HG03139 (cell line): ENCODE results near the gene MAST3.
"Not testable (repeated sequence)": the region's sequence is repeated elsewhere in the genome, so short reads cannot be mapped to it uniquely, and the experiment has no call there.

Experiments
- ATAC-seq: cut with Tn5 transposase; IDR thresholded peaks from one replicate; pipeline ENCODE4 v1.9.1; 2021; ENCODE audit not compliant: unreplicated experiment

Gene MAST3

DNA sequence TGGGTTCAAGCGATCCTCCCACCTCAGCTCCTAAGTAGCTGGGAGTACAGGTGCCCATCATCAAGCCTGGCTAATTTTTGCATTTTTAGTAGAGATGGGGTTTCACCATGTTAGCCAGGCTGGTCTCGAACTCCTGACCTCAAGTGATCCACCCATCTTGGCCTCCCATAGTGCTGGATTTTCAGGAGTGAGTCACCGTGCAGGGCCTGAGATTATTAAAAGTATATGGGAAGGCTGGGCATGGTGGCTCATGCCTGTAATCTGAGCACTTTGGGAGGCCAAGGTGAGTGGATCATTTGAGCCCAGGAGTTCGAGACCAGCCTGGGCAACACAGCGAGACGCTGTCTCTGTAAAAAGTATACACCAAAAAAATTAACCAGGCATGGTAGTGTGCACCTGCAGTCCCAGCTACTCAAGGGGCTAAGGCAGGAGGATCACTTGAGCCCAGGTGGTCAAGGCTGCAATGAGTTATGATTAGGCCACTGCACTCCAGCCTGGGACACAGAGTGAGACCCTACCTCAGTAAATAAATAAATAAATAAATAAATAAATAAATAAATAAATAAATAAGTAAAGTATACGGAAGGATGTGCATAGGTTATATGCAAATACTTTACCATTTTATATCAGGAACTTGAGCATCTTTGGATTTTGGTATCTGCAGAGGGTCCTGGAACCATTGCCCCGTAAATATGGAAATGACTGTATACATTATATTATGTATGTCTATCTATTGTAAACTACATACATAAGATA is 11.7 kb upstream of the MAST3 start:
- ATAC-seq: no peak

DNA sequence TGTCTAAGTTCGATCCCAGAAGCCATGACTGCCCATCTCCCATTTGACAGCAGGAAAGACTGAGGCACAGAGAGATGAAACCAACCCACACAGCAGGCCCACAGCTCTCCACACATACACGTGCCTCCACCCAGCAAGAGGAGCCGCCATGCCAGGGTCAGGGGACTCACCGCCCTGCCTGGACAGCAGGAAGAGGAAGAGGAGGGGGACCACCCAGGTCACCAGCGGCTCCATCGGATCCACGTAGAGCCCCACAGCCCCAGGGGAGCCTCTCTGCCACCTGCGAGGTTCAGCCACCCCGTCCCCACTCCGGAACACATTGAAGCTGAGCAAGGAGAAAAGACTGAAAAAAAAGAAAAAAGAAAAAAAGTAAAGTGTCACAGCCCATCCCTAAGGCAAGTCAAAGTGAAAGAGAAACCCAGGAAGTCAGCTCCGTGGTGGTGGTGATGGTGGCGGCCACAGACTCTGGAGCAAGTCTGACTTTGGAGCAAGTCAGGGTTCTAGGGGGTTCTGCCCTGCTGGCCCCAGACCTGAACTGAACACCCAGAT is 10.9 kb upstream of the MAST3 start, which contains the start of gene IL12RB1:
IL12RB1 (minus strand) TSS at position 345 of the 549 bp plus-strand sequence; CDS start at position 234, 111 bp downstream.
- ATAC-seq: no peak

DNA sequence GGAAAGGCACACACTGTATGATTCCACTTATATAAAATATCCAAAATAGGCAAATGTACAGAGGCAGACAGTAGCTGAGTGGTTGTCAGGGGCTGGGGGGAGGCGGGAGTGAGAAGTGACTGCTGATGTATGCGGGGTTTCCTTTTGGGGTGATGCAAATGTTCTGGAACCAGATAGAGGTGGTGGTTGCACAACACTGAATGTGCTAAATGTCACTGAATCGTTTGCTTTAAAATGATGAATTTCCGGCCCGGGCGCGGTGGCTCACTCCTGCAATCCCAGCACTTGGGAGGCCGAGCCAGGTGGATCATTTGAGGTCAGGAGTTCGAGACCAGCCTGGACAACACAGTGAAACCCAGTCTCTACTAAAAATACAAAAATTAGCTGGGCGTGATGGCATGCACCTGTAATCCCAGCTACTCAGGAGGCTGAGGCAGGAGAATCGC is 8.5 kb upstream of the MAST3 start:
- not testable (repeated sequence) for ATAC-seq

DNA sequence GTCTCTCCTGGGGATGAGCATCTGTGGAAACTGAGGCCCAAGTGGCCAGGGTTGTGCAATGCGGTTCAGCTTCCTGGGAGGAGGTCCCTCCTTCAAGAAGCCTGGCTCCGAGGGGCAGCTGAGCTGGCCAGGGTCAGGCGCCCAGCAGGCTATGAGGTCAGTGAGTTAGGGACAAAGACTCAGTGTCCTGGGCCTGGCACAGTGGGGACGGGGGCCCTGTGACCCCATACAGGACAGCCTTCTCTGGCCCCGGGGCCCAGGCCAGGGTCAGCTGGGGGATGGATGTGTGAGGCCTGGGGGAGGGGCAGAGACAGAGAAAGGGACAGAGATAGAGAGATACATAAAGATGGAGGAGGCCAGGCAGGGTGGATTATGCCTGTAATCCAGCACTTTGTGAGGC is 7.9 kb upstream of the MAST3 start:
- no peak for ATAC-seq

DNA sequence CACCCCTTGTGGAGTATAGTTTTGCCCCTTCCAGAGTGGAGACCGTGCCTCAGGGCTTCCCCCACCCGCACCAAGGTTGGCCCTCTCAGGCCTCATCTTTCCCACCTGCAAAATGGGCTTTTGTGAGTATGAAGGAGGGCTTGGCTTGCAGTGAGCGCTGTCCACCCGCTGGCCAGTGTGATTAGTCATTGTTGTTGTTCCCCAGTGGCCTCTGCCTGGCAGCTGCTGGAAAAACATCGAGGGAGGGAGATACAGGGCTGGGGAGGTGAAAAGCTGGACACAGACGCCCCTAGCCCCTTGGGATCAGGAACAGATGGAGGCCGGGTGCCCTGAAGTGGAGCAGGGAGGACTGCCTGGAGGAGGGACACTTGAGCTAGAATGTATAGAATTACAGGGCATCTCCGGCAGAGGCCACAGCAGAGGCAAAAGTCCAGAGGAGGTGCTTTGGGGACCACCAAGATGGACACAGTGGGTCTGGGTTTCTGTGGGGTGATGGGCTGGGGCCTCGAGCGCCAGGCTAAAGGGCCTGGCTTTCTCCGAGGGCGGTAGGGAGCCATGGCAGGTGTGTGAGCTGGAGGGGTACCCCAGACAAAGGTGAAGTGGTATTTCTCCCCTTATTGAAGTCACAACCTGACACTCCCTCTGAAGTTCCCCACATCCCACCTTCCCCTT is 6.9 kb upstream of the MAST3 start:
- ATAC-seq: no peak

DNA sequence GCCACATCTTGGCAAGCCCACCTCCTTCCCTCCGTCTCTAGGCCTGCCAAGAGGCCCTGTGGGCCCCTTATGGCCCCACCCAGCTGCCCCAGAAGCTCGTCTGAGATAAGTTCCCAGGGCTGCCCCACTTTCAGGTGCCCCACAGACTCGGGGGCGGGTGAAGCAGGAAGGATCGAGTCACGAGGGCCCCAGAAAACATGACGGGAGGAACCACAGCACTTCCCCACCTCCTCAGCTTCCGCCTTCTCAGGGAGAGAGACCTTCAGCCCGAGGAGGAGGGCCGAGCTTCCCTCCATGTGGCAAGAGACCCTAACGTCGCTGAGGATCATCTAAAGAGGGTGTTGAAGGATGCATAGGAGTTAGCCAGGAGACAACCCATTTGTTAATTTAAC is 6.4 kb upstream of the MAST3 start:
- ATAC-seq: no peak

DNA sequence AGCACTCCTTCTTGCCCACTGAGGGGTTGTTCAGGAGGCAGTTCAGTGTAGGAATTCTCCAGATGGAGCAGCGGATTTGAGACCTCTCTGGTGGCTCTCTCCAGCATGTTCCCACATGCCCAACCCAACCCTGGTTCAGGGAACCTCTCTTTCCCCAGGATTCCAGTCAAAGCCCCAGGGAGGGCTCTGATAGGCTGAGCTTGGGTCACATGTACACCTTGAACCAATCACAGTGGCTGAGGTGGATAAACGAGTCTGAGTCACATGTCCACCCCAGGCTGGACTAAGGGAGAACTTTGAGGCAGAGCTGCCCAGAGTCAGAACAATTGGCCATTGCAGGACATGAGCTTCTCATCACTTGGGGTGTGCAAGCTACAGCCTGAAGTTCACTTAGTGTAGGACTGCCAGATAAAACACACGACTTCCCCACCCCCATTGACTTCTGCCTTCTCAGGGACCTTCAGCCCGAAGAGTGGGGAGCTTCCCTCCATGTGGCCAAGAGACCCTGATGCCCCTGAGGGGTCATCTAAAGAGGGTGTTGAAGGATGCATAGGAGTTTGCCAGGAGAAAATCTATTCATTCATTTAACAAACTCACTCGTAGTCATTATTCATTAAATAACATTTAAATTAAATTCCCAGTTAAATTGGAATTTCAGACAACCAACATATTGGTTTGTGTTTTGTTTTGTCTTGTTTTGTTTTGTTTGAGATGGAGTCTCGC is 4.0 kb upstream of the MAST3 start:
- no peak for ATAC-seq

DNA sequence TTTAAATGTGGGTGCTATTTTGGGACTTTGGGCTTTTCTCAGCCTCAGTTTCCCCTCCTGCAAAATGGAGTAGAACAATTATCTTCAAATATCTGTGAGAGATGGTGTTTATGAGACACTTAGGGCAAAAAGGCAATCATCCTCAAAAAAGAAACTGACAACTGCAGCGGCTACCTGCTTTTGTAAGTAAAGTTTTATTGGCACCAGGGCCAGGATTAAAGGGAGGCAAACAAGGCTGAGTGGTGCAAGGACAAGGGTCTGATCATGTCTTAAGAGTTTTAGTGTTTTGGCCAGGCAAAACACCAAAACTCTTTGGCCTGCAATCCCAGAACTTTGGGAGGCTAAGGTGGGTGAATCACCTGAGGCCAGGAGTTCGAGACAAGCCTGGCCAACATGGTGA is 1.3 kb upstream of the MAST3 start:
- no peak for ATAC-seq

DNA sequence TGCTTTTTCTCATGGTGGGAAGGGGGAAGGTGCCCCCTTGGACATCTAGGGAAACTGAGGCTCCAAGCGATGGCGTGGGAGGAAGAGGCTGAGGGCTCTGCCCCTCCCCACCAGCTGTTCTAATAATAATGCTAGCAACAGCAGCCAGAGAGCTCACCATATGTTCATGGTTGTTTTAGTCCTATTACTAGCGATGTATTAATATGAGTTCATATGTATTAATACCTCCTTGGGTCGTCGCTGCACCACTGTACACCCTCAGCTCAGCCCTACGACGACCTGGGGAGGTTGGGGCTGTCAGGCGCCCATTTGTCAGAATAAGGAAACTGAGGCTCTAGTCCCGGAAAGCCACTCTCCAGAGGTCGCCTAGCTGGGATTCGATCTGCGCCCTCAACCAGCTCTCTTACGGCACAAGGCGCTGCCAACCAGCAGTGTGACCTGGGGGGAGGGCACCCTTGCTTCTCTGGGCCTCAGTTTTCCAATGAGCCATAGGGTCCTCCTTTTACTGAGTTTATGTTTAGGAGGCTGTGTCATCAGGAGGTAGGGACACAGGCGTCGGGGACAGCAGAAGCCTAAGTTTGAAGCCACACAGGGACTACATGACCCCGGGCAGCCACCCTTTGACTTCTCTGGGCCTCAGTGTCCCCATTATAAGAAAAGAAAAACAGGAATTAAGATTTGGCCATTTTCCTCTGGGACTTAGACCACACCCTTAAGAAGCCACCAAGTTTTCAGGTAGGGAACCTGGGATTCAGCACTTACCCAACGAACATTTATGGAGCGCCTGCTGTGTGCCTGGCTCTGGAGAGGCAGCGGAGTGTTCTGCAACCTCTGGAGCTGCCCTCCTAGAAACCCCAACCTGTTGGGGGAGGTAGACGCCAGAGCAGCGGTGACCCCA is 664 bp downstream of the MAST3 start:
- no peak for ATAC-seq

DNA sequence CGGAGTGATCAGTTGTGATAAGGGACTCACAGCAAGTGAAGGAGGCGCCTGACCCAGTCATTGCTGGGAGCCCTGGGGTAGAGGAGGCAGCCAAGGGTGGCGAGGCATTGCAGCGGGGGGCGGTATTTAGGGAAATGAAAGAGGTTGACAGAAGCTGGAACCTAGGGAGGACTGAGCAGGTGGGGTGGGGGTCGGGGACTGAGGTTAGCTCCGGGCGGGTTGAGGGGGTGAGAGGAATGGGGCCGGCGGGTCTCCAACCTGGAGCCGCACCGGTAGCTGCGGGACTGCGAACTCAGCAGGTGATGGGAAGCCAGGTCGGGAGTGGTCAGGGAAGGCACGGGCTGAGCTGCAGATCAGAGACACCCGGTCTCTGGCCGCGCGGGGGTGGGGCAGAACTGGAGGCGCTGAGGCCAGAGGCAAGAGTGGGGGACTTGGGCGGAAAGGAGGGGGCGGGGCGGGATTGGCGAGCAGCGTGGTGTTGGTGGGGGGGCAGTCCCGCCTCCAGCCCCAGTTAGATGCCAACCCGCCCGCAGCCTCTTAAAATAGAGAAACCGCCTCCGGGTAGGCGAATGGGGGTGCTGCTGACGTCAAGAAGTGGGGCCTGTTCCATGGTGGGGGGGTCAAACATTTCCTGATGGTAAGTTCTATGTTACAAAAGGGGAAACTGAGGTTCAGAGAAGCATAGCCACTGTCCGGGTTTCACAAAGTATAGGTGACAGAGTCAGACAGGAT is 1.5 kb downstream of the MAST3 start:
- ATAC-seq: peak; percentile 43

DNA sequence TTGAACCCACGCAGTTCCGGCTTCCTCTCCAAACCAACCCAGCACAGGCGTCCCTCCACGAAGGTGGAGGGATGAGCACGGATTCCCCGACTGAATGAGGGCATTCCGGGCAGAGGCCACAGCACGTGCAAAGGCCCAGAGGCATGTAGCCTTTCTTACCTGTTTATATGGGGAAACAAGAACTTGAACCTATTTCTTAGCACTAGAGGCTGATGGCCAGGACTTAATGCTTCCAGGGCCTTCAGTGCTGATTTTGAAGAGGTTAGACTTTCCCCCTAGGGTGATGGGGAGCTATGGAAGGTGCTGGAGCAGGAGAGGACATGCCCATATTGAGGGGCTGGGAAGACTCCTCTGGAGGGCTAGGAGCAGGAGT is 2.0 kb downstream of the MAST3 start:
- no peak for ATAC-seq

DNA sequence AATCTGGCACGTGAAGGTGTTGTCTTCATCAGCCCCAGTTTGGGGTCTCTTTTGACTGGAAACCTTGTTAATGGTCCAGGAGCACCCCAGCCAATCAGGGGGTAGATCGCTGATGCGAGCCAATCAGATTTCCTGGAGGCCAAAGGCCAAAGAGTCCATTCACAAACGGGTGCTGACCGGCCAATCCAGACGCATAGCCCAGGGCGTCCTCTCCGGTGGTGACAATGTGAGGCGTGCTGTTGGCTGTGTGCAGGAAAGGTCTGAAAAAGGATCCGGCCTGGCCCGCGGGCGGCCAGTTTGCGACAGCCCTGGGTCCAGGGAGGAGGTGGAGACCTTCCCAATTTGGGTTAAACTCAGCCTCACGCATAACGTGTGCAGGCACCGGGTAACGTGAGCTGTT is 3.1 kb downstream of the MAST3 start:
- ATAC-seq: no peak

DNA sequence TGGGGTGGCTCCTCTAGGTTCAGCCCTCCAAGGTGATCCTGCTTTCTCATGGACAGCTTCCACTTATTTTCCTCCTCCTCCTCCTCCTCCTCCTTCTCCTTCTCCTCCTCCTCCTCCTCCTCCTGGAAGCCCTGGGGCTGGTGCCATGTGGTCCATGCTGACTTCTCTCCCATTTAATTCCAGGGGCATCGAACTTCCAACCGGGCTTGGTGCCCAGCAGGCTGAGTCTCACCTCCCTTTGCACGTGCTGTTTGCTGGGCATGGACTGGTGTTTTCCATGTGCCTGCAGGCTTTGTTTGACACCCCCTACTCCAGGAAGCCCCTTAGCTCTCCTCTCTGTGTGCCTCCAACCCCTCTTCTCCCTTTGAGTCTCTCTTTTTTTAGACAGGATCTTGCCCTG is 3.7 kb downstream of the MAST3 start:
- no peak for ATAC-seq

DNA sequence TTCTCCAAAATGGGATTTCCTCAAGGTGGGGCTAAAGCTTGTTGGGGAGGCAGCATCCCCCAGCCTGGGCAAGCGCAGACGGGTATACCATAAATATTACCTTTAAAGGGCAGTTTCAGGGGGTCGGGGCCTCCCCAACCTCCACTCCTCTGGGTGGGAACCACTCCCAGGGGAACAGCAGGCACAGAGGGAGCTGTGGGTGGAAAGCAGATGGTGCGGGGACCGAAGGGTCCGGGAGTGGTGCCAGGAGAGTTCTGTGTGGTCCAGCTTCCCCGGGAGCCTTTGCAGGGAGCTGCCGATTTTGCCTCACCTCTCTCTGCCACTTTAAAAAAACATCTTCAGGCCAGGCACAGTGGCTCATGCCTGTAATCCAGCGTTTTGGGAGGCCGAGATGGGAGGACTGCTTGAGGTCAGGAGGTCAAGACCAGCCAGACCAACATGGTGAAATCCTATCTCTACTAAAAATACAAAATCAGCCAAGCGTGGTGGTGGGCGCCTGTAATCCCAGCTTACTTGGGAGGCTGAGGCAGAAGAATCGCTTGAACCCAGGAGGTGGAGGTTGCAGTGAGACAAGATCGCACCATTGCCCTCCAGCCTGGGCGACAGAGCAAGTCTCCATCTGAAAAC is 5.5 kb downstream of the MAST3 start:
- ATAC-seq: no peak

DNA sequence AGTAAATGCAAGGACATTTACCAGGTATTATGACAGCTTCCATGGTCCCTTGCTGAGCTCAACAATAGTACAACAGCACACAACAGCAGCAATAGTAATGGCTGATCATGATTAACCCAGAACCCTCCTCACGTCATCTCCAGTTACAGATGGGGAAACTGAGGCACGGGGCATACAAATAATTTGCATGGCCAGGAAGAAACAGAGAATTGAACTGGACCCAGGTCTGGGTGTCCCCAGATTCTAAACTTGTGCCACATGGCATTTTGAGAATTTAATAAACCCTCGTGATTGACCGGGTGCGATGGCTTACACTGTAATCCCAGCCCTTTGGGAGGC is 7.2 kb downstream of the MAST3 start:
- ATAC-seq: no peak

DNA sequence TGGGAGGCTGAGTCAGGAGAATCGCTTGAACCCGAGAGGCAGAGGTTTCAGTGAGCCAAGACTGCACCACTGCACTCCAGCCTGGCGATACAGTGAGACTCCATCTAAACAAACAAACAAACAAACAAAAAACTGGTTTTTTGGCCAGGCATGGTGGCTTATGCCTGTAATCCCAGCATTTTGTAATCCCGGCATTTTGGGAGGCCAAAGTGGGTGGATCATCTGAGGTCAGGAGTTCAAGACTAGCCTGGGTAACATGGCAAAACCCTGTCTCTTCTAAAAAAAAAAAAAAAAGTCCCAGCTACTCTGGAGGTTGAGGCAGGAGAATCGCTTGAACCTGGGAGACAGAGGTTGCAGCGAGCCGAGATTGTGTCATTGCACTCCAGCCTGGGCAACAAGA is 7.7 kb downstream of the MAST3 start:
- not testable (repeated sequence) for ATAC-seq

DNA sequence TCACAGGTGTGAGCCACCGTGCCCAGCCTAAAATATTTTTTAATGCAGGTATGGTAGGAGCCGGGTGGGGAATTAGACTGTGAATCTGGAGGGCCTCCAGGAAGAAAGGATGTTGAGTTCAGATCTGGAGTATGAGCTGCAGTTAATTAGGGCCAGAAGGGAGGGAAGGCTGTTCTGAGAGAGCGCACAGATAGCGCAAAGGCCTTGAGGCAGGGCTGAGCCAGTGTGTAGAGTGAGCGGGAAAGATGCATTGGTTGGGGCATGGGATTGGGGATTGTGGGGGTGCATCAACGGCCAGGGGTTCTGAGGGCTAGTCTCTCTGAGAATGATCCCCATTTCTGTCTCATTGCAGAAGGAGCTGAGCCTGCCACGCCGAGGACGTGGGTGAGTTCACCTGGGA is 9.7 kb downstream of the MAST3 start:
- ATAC-seq: no peak

DNA sequence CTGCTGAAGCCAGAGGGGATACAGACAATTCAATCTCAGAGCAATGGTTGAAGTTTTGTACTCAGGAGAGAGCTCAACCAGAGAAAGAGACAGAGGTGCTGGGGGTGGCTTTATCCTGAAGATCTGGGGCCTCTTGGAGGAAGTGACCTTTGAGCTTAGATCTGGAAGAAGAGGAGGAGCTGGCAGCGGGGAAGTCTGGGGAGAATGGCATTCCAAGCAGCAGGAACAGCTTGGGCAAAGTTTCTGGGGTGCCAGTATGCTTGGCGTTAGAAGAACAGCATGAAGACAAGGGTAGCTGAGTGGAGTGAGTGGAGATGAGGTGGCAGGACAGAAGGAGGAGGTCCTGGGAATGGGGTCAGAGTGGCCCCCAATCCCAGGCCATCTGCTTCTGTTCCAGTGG is 11.3 kb downstream of the MAST3 start:
- ATAC-seq: no peak

DNA sequence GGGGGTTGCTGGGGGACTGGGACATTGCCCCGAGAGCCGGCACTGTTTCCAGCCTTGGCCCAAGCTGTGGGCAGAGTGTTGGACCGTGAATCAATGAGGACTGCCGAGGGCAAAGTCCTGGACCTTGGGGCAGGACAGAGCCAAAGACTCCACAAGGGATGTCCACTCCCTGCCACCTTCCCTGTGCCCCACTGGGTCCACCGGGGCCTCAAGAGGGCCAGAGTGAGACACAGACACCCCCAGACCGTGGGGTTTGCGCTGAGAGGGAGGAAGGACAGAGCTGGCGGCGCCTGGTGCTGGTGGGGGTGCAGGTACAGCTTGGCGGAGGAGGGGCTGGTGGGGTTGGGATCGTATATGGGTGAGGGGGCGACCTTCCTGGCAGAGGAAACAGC is 11.8 kb downstream of the MAST3 start:
- ATAC-seq: no peak
